GM12875 (cell line): ENCODE data around the gene TRIM27.

Experiments
- H3K4me3 ChIP-seq: one replicate; pipeline ENCODE4 v1.5.1; 2011; ENCODE audit warnings: low read depth, low read length, control low read depth
- TF ChIP-seq, protein P1 (sequence below): IDR thresholded peaks from 2 replicates; pipeline ENCODE4 v1.5.1; 2011; ENCODE audit warnings: low read depth, mild to moderate bottlenecking, control low read depth, inconsistent platforms, low read length, moderate library complexity, borderline replicate concordance; ENCODE audit not compliant: insufficient read depth

The TRIM27 gene

DNA sequence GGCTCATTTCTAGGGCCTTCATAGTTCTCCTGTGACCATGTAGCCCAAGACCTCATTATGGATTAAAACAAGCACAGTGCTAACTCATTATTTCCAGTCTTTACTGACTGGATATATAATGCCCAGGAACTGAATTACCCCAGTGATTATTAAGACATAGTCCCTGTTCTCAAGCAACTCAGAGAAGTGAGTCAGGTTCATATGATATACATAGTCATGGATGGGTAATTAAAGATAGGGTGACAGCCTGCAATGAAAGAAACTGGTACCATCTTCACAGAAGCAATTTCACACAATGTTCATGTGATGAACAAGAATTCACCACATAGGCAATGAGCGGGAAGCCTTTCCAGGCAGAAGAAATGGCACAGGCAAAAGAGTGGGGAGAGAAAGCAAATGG is 3.5 kb downstream of the TRIM27 start:
- no peak overlapping the region for H3K4me3 ChIP-seq
- TF ChIP-seq, protein P1, sequence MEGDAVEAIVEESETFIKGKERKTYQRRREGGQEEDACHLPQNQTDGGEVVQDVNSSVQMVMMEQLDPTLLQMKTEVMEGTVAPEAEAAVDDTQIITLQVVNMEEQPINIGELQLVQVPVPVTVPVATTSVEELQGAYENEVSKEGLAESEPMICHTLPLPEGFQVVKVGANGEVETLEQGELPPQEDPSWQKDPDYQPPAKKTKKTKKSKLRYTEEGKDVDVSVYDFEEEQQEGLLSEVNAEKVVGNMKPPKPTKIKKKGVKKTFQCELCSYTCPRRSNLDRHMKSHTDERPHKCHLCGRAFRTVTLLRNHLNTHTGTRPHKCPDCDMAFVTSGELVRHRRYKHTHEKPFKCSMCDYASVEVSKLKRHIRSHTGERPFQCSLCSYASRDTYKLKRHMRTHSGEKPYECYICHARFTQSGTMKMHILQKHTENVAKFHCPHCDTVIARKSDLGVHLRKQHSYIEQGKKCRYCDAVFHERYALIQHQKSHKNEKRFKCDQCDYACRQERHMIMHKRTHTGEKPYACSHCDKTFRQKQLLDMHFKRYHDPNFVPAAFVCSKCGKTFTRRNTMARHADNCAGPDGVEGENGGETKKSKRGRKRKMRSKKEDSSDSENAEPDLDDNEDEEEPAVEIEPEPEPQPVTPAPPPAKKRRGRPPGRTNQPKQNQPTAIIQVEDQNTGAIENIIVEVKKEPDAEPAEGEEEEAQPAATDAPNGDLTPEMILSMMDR = no peak

DNA sequence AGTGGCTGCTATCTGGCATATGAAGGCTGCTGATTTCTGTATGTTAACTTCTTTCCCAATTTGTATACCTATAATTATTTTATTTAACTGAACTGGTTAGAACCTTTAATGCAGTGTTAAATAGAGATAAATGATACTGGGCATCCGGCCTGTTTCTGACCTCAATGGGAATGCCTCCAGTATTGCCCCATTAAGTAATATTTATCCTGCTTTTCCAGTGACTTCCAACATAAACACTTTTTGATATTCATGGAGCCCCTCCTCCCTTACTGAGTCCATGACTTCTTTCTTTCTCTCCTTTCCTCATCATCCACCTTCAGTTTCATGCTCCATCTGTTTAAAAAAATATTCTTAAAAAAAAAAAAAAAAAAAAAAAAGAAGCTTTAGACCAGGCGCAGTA is 8.8 kb downstream of the TRIM27 start:
- TF ChIP-seq, protein P1 = no peak
- H3K4me3 ChIP-seq = no peak overlapping the region

DNA sequence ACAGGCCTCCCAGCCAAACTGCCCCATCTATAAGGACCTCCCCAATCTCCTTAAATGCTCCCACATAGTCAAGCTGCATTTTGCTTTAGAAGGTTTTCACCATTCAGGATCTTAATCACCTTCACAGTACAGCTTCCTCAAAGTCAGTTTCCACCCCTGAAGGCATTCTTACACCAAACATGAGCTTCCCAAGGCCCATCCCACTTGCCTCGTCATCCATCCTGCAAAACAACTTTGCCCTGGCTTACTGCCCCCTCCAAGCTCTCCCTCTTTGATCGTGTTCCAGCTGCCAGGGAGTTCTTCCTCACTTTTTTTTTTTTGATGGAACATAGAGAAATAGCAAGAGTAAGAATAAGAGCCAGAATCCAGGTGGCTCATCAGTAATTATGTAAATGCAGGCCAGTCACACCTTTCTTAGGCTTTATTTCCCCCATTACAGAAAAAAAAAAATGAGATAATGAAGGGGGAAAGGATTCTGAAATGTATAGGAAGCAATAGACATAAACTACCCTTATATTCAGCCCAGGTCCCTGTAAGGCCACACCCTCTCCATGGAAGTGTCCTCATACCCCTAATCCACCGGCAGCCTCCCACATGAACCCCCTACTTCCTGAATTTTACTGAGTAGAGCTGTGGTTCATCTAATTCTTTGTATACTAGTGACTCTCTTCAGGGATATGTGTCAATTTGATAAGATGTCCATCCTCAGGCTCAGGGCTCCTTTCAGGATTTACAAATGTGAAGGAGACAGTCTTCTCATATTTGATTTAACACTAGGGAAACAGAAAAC is 12.7 kb downstream of the TRIM27 start:
- TF ChIP-seq, protein P1 = no peak
- no peak overlapping the region for H3K4me3 ChIP-seq

DNA sequence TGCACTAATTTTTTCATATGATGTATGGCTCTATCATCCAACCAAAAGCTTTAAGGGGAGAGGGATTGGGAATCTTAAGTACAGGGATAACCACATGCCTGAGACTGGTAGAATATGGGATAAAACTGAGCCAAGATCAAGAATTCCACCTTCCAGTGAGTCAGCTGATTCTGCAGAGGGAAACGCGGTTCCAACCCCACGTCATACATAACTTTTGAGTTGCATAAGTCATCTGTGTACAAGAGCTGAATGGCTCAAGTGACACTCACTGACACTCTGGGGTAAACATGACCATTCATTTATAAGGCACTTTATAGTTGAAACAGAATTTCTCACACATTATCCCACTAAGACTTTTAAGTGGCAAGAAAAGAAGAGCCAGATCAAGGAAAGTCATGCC is 16.4 kb downstream of the TRIM27 start:
- H3K4me3 ChIP-seq = no peak overlapping the region
- TF ChIP-seq, protein P1 = no peak

DNA sequence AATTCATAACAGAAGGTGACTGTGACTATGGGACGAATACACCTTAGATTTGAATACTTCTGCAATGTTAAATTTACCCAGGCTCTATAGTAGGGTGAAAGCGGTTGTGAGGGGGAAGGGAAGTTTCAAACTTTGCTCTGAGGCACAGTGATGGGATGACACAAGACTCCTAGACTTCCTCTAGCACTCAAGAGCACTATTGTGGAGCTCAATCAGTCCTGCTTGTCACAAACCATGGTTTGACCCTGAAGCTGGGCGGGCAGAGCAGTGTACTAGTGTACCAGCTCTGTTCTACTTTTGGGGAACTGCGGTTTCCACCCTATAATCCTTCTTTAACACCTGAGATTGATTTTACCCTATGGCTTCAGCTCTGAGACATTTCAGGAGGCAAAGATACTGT is 17.1 kb downstream of the TRIM27 start:
- no peak overlapping the region for H3K4me3 ChIP-seq
- TF ChIP-seq, protein P1 = no peak

DNA sequence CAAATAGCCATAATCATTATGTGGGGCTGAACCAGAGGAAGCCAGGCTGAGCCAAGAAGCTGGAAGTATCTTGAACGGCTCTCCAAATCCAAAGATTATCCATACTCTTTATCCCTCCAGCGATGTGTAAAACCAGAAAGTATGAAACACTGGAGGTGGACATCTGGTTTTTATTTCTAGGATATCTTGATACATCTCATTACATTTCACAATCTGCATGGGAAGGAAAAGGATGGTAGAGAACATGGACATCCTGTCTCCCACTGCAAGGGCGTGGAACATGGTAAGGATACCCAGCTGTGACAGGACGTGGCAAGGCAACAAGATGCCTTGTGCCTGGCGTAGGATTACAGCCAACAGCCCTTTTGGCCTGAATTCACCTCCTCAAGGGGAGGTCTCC is 20.1 kb downstream of the TRIM27 start:
- no peak overlapping the region for H3K4me3 ChIP-seq
- TF ChIP-seq, protein P1 = no peak

DNA sequence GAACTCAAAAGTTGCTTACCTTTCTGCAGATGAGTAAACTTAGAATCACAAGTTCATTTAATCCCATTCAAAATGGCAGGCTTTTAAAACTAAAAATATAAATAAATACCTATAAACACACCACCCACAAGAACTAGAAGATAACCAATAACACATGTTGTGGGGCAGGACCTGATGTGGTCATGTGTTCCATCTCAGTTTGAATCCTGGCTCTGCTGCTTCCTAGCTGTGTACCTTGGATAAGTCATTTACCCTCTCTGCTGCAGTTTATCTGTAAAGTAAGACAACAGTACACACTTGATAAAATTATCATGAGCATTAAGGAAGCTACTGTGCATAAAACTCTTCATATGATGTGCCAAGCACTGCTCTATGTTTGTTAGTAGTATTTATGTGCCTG is 22.0 kb downstream of the TRIM27 start:
- H3K4me3 ChIP-seq = no peak overlapping the region
- TF ChIP-seq, protein P1 = no peak
